OCI-LY1 (cell line): ENCODE measurements around the gene FBXO5.

Source experiments
- H2AFZ ChIP-seq: fragments of 200-600 bp; sonication (generic), shearing (Covaris generic); 2 replicates; pipeline ENCODE4 v1.6.0; 2014; ENCODE audit warnings: antibody characterized with exemption, mild to moderate bottlenecking, low read length
- H3F3A ChIP-seq: fragments of 200-600 bp; sonication (generic), shearing (Covaris generic); 2 replicates; pipeline ENCODE4 v1.6.0; 2014; ENCODE audit warnings: mild to moderate bottlenecking, antibody characterized with exemption, low read length, moderate library complexity; ENCODE audit not compliant: insufficient read depth
- H3K27ac ChIP-seq: fragments of 200-600 bp; sonication (generic); 2 replicates; pipeline ENCODE4 v1.5.1; 2014; ENCODE audit warnings: low read length, mixed run types, mild to moderate bottlenecking, low read depth; ENCODE audit not compliant: poor library complexity, severe bottlenecking
- H3K27me3 ChIP-seq: fragments of 200-600 bp; sonication (generic); 2 replicates; pipeline ENCODE4 v1.6.0; 2014; ENCODE audit warnings: antibody characterized with exemption, mild to moderate bottlenecking, low read length, moderate library complexity; ENCODE audit not compliant: insufficient read depth
- H3K36me3 ChIP-seq: fragments of 200-600 bp; sonication (generic); 2 replicates; pipeline ENCODE4 v1.6.1; 2014; ENCODE audit warnings: mild to moderate bottlenecking, antibody characterized with exemption, low read length, moderate library complexity, mixed read lengths; ENCODE audit not compliant: insufficient read depth
- H3K4me1 ChIP-seq: fragments of 200-600 bp; sonication (generic); 2 replicates; pipeline ENCODE4 v1.5.1; 2014; ENCODE audit warnings: mild to moderate bottlenecking, low read length, moderate library complexity; ENCODE audit not compliant: insufficient read depth, severe bottlenecking
- H3K4me2 ChIP-seq: fragments of 200-600 bp; sonication (generic), shearing (Covaris generic); 2 replicates; pipeline ENCODE4 v1.6.1; 2014; ENCODE audit warnings: low read length
- H3K4me3 ChIP-seq: fragments of 200-600 bp; sonication (generic); 2 replicates; pipeline ENCODE4 v1.5.1; 2014; ENCODE audit warnings: low read length, low read depth, mild to moderate bottlenecking, mixed read lengths; ENCODE audit not compliant: poor library complexity, severe bottlenecking
- H3K79me2 ChIP-seq: fragments of 200-600 bp; shearing (Covaris generic); 2 replicates; pipeline ENCODE4 v1.6.1; 2016; ENCODE audit warnings: mixed run types, low read length, mixed read lengths; ENCODE audit not compliant: insufficient read depth
- H3K9ac ChIP-seq: fragments of 200-600 bp; sonication (generic), shearing (Covaris generic); 2 replicates; pipeline ENCODE4 v1.6.1; 2014; ENCODE audit warnings: mild to moderate bottlenecking, low read length, mixed read lengths
- H3K9me2 ChIP-seq: fragments of 200-600 bp; sonication (generic), shearing (Covaris generic); 2 replicates; pipeline ENCODE4 v1.6.1; 2014; ENCODE audit warnings: low read depth, mild to moderate bottlenecking, low read length, mixed read lengths
- H3K9me3 ChIP-seq: fragments of 200-600 bp; shearing (Covaris generic); 2 replicates; pipeline ENCODE4 v1.6.1; 2014; ENCODE audit warnings: low read length, mixed read lengths
- H4K20me1 ChIP-seq: fragments of 200-600 bp; sonication (generic), shearing (Covaris generic); 2 replicates; pipeline ENCODE4 v1.6.0; 2016; ENCODE audit warnings: mild to moderate bottlenecking, low read length; ENCODE audit not compliant: insufficient read depth
- EZH2 ChIP-seq: fragments of 200-600 bp; sonication (generic), shearing (Covaris generic); IDR thresholded peaks from 2 replicates; pipeline ENCODE4 v1.8.0; 2017; ENCODE audit warnings: borderline replicate concordance, mixed run types, mild to moderate bottlenecking, antibody characterized with exemption, low read length, moderate library complexity, mixed read lengths
- TF ChIP-seq, protein P1 (sequence below): fragments of 200-600 bp; sonication (generic), shearing (Covaris generic); IDR thresholded peaks from 2 replicates; pipeline ENCODE4 v1.5.1; 2017; ENCODE audit warnings: mild to moderate bottlenecking, antibody characterized with exemption, low read length, moderate library complexity, mixed read lengths

Gene FBXO5

DNA sequence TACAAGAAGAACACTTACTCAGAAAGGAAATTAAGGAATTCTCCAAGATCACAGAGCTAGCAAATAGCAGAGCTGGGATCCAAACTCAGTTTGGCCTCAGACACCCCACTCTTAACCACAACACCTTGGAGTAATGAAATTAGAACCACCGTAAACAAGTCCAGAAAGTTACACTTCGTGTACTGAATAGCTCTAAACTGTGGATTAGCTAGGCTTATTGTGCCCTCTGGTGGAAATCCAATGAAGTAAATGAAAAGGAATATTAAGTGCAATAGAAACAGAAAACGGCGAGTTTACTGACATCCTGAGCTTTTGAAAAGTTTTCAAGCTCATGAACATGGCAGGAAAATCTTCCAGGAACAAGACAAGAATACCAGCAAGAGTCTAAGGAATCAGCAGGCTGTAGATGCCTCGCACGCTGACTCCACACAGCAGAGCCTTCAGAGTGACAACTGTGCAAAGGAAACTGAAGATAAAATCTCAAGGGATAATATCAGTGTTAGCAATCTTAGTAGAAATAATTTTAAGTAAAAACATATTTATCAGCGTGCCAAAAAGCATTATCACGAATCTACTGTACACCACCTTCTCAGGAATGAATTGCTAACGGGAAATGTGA is 34.6 kb downstream of the FBXO5 start:
- no peak overlapping the region for H3K4me3 ChIP-seq
- no peak overlapping the region for H3K9ac ChIP-seq

DNA sequence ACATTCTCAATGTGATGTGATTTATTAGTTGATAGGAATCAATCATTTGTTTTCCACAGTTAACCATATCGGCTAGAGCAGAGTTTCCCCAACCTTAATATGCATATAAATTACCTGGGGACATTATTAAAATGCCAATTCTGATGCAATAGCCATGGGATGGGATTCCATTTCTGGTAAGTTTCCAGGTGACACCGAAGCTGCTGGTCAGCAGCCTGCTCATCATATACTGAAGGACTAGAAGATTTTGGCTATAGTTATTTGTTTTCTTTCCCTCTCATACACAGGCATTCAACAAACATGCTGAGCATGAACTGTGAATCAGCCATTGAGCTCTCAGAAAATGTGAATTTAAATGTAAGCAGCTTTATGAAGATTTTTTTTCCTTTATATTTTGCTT is 35.8 kb downstream of the FBXO5 start:
- Histone ChIP-seq H3K4me2 (no peak overlapping the region), H3K9me3 (no peaks in the 10 kb centered on the region), H3K36me3 (no peaks in the 10 kb centered on the region), H3K4me3 (no peak overlapping the region), H3K79me2 (no peaks in the 10 kb centered on the region), H3K27me3 (no peaks in the 10 kb centered on the region), H4K20me1 (no peaks in the 10 kb centered on the region), H3K27ac (no peak overlapping the region), H3K9ac (no peak overlapping the region), H2AFZ (no peak overlapping the region), H3F3A (no peaks in the 10 kb centered on the region), H3K9me2 (no peaks in the 10 kb centered on the region), H3K4me1 (no peaks in the 10 kb centered on the region)
- TF ChIP-seq EZH2 = no peak
- TF ChIP-seq, protein P1, sequence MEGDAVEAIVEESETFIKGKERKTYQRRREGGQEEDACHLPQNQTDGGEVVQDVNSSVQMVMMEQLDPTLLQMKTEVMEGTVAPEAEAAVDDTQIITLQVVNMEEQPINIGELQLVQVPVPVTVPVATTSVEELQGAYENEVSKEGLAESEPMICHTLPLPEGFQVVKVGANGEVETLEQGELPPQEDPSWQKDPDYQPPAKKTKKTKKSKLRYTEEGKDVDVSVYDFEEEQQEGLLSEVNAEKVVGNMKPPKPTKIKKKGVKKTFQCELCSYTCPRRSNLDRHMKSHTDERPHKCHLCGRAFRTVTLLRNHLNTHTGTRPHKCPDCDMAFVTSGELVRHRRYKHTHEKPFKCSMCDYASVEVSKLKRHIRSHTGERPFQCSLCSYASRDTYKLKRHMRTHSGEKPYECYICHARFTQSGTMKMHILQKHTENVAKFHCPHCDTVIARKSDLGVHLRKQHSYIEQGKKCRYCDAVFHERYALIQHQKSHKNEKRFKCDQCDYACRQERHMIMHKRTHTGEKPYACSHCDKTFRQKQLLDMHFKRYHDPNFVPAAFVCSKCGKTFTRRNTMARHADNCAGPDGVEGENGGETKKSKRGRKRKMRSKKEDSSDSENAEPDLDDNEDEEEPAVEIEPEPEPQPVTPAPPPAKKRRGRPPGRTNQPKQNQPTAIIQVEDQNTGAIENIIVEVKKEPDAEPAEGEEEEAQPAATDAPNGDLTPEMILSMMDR = no peak

More for the DNA sequence above, 34.6 kb downstream of the FBXO5 start:
- Histone ChIP-seq H3K4me2 (no peak overlapping the region), H2AFZ (no peak overlapping the region), H3K9me2 (no peaks in the 10 kb centered on the region), H3K36me3 (no peaks in the 10 kb centered on the region), H3K27ac (no peak overlapping the region), H3K9me3 (no peaks in the 10 kb centered on the region), H3K4me1 (no peaks in the 10 kb centered on the region), H3F3A (no peaks in the 10 kb centered on the region), H3K27me3 (no peaks in the 10 kb centered on the region), H4K20me1 (no peaks in the 10 kb centered on the region), H3K79me2 (no peaks in the 10 kb centered on the region)
- no peak for TF ChIP-seq EZH2
- TF ChIP-seq, protein P1 = peak; percentile 77

DNA sequence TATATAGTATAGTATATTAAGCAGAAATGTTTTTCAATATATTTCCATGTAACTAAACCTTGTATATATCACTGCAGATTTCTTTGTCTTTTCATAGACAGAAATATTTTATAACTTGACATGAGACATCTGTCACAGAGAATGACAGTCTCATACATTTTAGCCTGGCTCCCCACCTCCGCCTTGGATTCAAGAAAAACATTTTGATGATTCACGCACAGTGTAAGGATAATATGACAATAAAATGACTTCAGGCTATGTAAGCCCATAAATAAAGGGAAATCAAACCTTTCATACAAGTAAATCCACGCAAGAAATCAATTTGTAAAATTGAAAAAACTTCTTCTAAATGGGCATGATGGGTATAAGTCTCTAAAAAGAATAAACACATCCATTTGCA is 36.4 kb downstream of the FBXO5 start:
- Histone ChIP-seq H3F3A (no peaks in the 10 kb centered on the region), H2AFZ (no peak overlapping the region)

More for the DNA sequence above, 36.4 kb downstream of the FBXO5 start:
- Histone ChIP-seq H3K27ac (no peak overlapping the region), H4K20me1 (no peaks in the 10 kb centered on the region), H3K9ac (no peak overlapping the region), H3K4me2 (no peak overlapping the region), H3K4me3 (no peak overlapping the region), H3K36me3 (no peaks in the 10 kb centered on the region), H3K9me3 (no peaks in the 10 kb centered on the region), H3K4me1 (no peaks in the 10 kb centered on the region), H3K27me3 (no peaks in the 10 kb centered on the region), H3K9me2 (no peaks in the 10 kb centered on the region), H3K79me2 (no peaks in the 10 kb centered on the region)
- TF ChIP-seq, protein P1 = no peak
- no peak for TF ChIP-seq EZH2
